Nephron (organoid): Measurements from ENCODE around the gene FOXC2.

Source experiments
- H3K27ac Mint-ChIP-seq, 3 experiments: 2 replicates each; pipeline ENCODE4 v1.8.0; 2020; ENCODE audit warnings: mixed read lengths in 3 of 3, mild to moderate bottlenecking in 2 of 3, moderate library complexity in 1 of 3
- H3K27me3 Mint-ChIP-seq: 2 replicates; pipeline ENCODE4 v1.8.0; 2021; ENCODE audit warnings: low read depth, mild to moderate bottlenecking, moderate library complexity, mixed read lengths
- H3K36me3 Mint-ChIP-seq: 2 replicates; pipeline ENCODE4 v1.8.0; 2020; ENCODE audit warnings: low read depth, mixed read lengths
- H3K4me1 Mint-ChIP-seq: 2 replicates; pipeline ENCODE4 v1.8.0; 2020; ENCODE audit warnings: mixed read lengths
- H3K4me3 Mint-ChIP-seq, 3 experiments: 2 replicates each; pipeline ENCODE4 v1.8.0; 2020; ENCODE audit warnings: mild to moderate bottlenecking in 3 of 3, mixed read lengths in 3 of 3, moderate library complexity in 2 of 3
- H3K9me3 Mint-ChIP-seq: 2 replicates; pipeline ENCODE4 v1.8.0; 2020; ENCODE audit warnings: mixed read lengths
- CTCF ChIP-seq, 3 experiments: fragments of 200-600 bp; sonication (generic); IDR thresholded peaks; one replicate each; pipeline ENCODE4 v1.5.0; 2021; ENCODE audit warnings: antibody characterized with exemption in 3 of 3; ENCODE audit not compliant: unreplicated experiment in 3 of 3

Gene FOXC2

GRCh38 chr16:86610779-86611524 lies 44.3 kb downstream of the FOXC2 start:
- no peak for TF ChIP-seq CTCF (IDR thresholded peaks at IDR 0.05; ENCODE audit: unreplicated experiment in 3 of 3)
- H3K4me3 Mint-ChIP-seq: peak overlapping the region in 2 of 3 experiments; percentile 28 to 31
- H3K9me3 Mint-ChIP-seq: no peaks in the 10 kb centered on the region
- H3K27me3 Mint-ChIP-seq: peaks cover 14% of the 10 kb centered on the region
- H3K27ac Mint-ChIP-seq: peak overlapping the region; percentile 87 to 93 (median 88)
- peaks cover 31% of the 10 kb centered on the region for H3K4me1 Mint-ChIP-seq
- no peaks in the 10 kb centered on the region for H3K36me3 Mint-ChIP-seq

- Mint-ChIP-seq H3K9me3 (no peaks in the 10 kb centered on the region), H3K4me1 (peaks cover 31% of the 10 kb centered on the region), H3K27me3 (peaks cover 14% of the 10 kb centered on the region), H3K4me3 (peak overlapping the region in 2 of 3 experiments; percentile 28 to 31), H3K36me3 (no peaks in the 10 kb centered on the region), H3K27ac (peak overlapping the region; percentile 87 to 93 (median 88))
- no peak for TF ChIP-seq CTCF (IDR thresholded peaks at IDR 0.05; ENCODE audit: unreplicated experiment in 3 of 3)
Observed at GRCh38 chr16:86611525-86611855, 44.9 kb downstream of the FOXC2 start.

GRCh38 chr16:86611941-86612340 lies 45.3 kb downstream of the FOXC2 start:
- H3K27me3 Mint-ChIP-seq: peaks cover 14% of the 10 kb centered on the region
- H3K27ac Mint-ChIP-seq: peak overlapping the region; percentile 87 to 93 (median 88)
- peaks cover 31% of the 10 kb centered on the region for H3K4me1 Mint-ChIP-seq
- no peak for TF ChIP-seq CTCF (IDR thresholded peaks at IDR 0.05; ENCODE audit: unreplicated experiment in 3 of 3)
- H3K36me3 Mint-ChIP-seq: no peaks in the 10 kb centered on the region
- H3K9me3 Mint-ChIP-seq: no peaks in the 10 kb centered on the region
- peak overlapping the region in 2 of 3 experiments; percentile 28 to 31 for H3K4me3 Mint-ChIP-seq

GRCh38 chr16:86614699-86615098 lies 48.1 kb downstream of the FOXC2 start:
- H3K27me3 Mint-ChIP-seq: peaks cover 10% of the 10 kb centered on the region
- H3K9me3 Mint-ChIP-seq: no peaks in the 10 kb centered on the region
- peak overlapping the region; percentile 21 to 40 (median 39) for H3K27ac Mint-ChIP-seq
- peaks cover 27% of the 10 kb centered on the region for H3K4me1 Mint-ChIP-seq
- H3K4me3 Mint-ChIP-seq: no peak overlapping the region
- no peaks in the 10 kb centered on the region for H3K36me3 Mint-ChIP-seq
- TF ChIP-seq CTCF (IDR thresholded peaks at IDR 0.05; ENCODE audit: unreplicated experiment in 3 of 3): no peak

GRCh38 chr16:86616906-86617305 lies 50.3 kb downstream of the FOXC2 start:
- H3K4me3 Mint-ChIP-seq: no peak overlapping the region
- H3K27me3 Mint-ChIP-seq: peaks cover 13% of the 10 kb centered on the region
- no peak overlapping the region for H3K27ac Mint-ChIP-seq
- no peaks in the 10 kb centered on the region for H3K36me3 Mint-ChIP-seq
- no peaks in the 10 kb centered on the region for H3K9me3 Mint-ChIP-seq
- peaks cover 19% of the 10 kb centered on the region for H3K4me1 Mint-ChIP-seq
- TF ChIP-seq CTCF (IDR thresholded peaks at IDR 0.05; ENCODE audit: unreplicated experiment in 3 of 3): no peak
